Activated CD8-positive, alpha-beta memory T cell treated with anti-CD3 and anti-CD28 coated beads for 36 hours (primary cell): Measurements from ENCODE around the gene AP3B1. TPM values are rescaled to one million over a fixed set of nuclear protein-coding genes. Genes with fewer than 3 reads are reported as not detected.
"Not testable (repeated sequence)": the region's sequence is repeated elsewhere in the genome, so short reads cannot be mapped to it uniquely, and the experiment has no call there.

Experiments used
- CTCF ChIA-PET: fragments of 350-600 bp; sonication (Branson Sonifier 250); formaldehyde crosslinking; loops from one replicate; lab custom pipeline; 2021; ENCODE audit warnings: antibody characterized with exemption; lab: Charles Lee
- POLR2A ChIA-PET: fragments of 350-600 bp; sonication (Branson Sonifier 250); formaldehyde crosslinking; loops from one replicate; lab custom pipeline; 2021; ENCODE audit warnings: antibody characterized with exemption; lab: Charles Lee
- total RNA-seq, 2 experiments: library from RNA; stranded (reverse); gene quantifications; one replicate each; pipeline ENCODE4 v1.2.3, GENCODE V29; 2021

Gene AP3B1
- total RNA-seq, 2 experiments from 2014 or later = 39.7 to 40.3 TPM

- ChIA-PET POLR2A (no interaction called here), CTCF (no interaction called here)
Observed at GRCh38 chr5:78204241-78204640, 90.3 kb downstream of the AP3B1 start.

GRCh38 chr5:78203815-78204214, 90.7 kb downstream of the AP3B1 start:
- ChIA-PET CTCF (no interaction called here), POLR2A (no interaction called here)

GRCh38 chr5:78190402-78190801, 104.1 kb downstream of the AP3B1 start:
- POLR2A ChIA-PET = no interaction called here
- CTCF ChIA-PET = no interaction called here

- CTCF ChIA-PET, POLR2A ChIA-PET: not testable (repeated sequence)
Observed at GRCh38 chr5:78188681-78189080, 105.8 kb downstream of the AP3B1 start.

GRCh38 chr5:78187172-78187571, 107.3 kb downstream of the AP3B1 start:
- CTCF ChIA-PET = no interaction called here
- POLR2A ChIA-PET = no interaction called here

- CTCF ChIA-PET = no interaction called here
Observed at GRCh38 chr5:78182838-78183237, 111.7 kb downstream of the AP3B1 start.

GRCh38 chr5:78178356-78178755, 116.1 kb downstream of the AP3B1 start:
- ChIA-PET POLR2A (no interaction called here), CTCF (no interaction called here)

More at GRCh38 chr5:78182838-78183237, 111.7 kb downstream of the AP3B1 start:
- POLR2A ChIA-PET = no interaction called here

GRCh38 chr5:78170335-78170734, 124.2 kb downstream of the AP3B1 start:
- CTCF ChIA-PET = not testable (repeated sequence)

GRCh38 chr5:78162253-78162862, 132.1 kb downstream of the AP3B1 start:
- ChIA-PET POLR2A (no interaction called here), CTCF (no interaction called here)

More at GRCh38 chr5:78170335-78170734, 124.2 kb downstream of the AP3B1 start:
- POLR2A ChIA-PET = not testable (repeated sequence)

- CTCF ChIA-PET = no interaction called here
- POLR2A ChIA-PET = no interaction called here
Observed at GRCh38 chr5:78157001-78157400, 137.5 kb downstream of the AP3B1 start.

GRCh38 chr5:78151594-78152271, 142.8 kb downstream of the AP3B1 start:
- CTCF ChIA-PET = no interaction called here
- POLR2A ChIA-PET = no interaction called here

- CTCF ChIA-PET = no interaction called here
- POLR2A ChIA-PET = interaction anchor here (0.6 kb wide), 1 partner anchor 848 kb away, joined by 3 read pairs; no protein-coding TSS in a partner anchor
Observed at GRCh38 chr5:78137290-78137689, 157.2 kb downstream of the AP3B1 start.

- POLR2A ChIA-PET = no interaction called here
- CTCF ChIA-PET = no interaction called here
Observed at GRCh38 chr5:78133423-78133822, 161.1 kb downstream of the AP3B1 start.

- POLR2A ChIA-PET = no interaction called here
- CTCF ChIA-PET = no interaction called here
Observed at GRCh38 chr5:78132507-78132906, 162.0 kb downstream of the AP3B1 start.

GRCh38 chr5:78129597-78129996, 164.9 kb downstream of the AP3B1 start:
- ChIA-PET CTCF (interaction anchor here (0.7 kb wide), 1 partner anchor 38 kb away, joined by 4 read pairs; no protein-coding TSS in a partner anchor), POLR2A (no interaction called here)

GRCh38 chr5:78127875-78128274, 166.6 kb downstream of the AP3B1 start:
- ChIA-PET POLR2A (no interaction called here), CTCF (no interaction called here)

- CTCF ChIA-PET = interaction anchor here (0.6 to 0.7 kb wide), 2 partner anchors 109 to 176 kb away, joined by 3 to 4 read pairs; no protein-coding TSS in a partner anchor
- POLR2A ChIA-PET = no interaction called here
Observed at GRCh38 chr5:78126536-78126935, 168.0 kb downstream of the AP3B1 start.

- CTCF ChIA-PET = no interaction called here
- POLR2A ChIA-PET = no interaction called here
Observed at GRCh38 chr5:78116167-78116566, 178.3 kb downstream of the AP3B1 start.

- ChIA-PET POLR2A (no interaction called here), CTCF (no interaction called here)
Observed at GRCh38 chr5:78113689-78114264, 180.7 kb downstream of the AP3B1 start.

GRCh38 chr5:78112931-78113330, 181.6 kb downstream of the AP3B1 start:
- ChIA-PET POLR2A (no interaction called here), CTCF (no interaction called here)

GRCh38 chr5:78109891-78110324, 184.6 kb downstream of the AP3B1 start:
- ChIA-PET CTCF (no interaction called here), POLR2A (no interaction called here)
